OCI-LY3 (cell line): ENCODE results near the gene BCKDK.
"Not testable (repeated sequence)": the region's sequence is repeated elsewhere in the genome, so short reads cannot be mapped to it uniquely, and the experiment has no call there.

Experiments
- H2AFZ ChIP-seq: fragments of 200-600, 300-600 bp; shearing (Covaris generic); 2 replicates; pipeline ENCODE4 v1.6.0; 2014; ENCODE audit warnings: antibody characterized with exemption, low read depth, low read length
- H3K27ac ChIP-seq: fragments of 200-600, 300-600 bp; sonication (generic); 2 replicates; pipeline ENCODE4 v1.5.1; 2014; ENCODE audit warnings: mild to moderate bottlenecking, low read length, moderate library complexity, mixed read lengths
- H3K27me3 ChIP-seq: fragments of 200-600, 300-600 bp; sonication (generic); 2 replicates; pipeline ENCODE4 v1.6.1; 2014; ENCODE audit warnings: low read depth, low read length, mixed read lengths
- H3K36me3 ChIP-seq: fragments of 200-600, 300-600 bp; sonication (generic); replicated peaks from 2 replicates; pipeline ENCODE3; 2014; ENCODE audit warnings: low read depth, low read length, mixed read lengths
- H3K4me1 ChIP-seq: fragments of 300-600, 200-600 bp; sonication (generic); 2 replicates; pipeline ENCODE4 v1.6.1; 2014; ENCODE audit warnings: low read length, mixed read lengths
- H3K4me2 ChIP-seq: fragments of 200-600, 300-600 bp; sonication (generic); 2 replicates; pipeline ENCODE4 v1.6.1; 2014; ENCODE audit warnings: low read length, mixed read lengths
- H3K4me3 ChIP-seq: fragments of 300-600, 200-600 bp; sonication (generic); 2 replicates; pipeline ENCODE4 v1.5.1; 2014; ENCODE audit warnings: antibody characterized with exemption, mild to moderate bottlenecking, low read length, moderate library complexity
- H3K79me2 ChIP-seq: fragments of 300-600, 200-600 bp; shearing (Covaris generic); 2 replicates; pipeline ENCODE4 v1.6.1; 2014; ENCODE audit warnings: mild to moderate bottlenecking, low read length, mixed read lengths
- H3K9ac ChIP-seq: fragments of 300-600, 200-600 bp; shearing (Covaris generic); 2 replicates; pipeline ENCODE4 v1.6.0; 2014; ENCODE audit warnings: mild to moderate bottlenecking, low read length, moderate library complexity
- H3K9me3 ChIP-seq: fragments of 200-600, 300-600 bp; shearing (Covaris generic); 2 replicates; pipeline ENCODE4 v1.6.1; 2014; ENCODE audit warnings: low read length, mixed read lengths; ENCODE audit not compliant: insufficient read depth
- H4K20me1 ChIP-seq: fragments of 200-600, 300-600 bp; sonication (generic); 2 replicates; pipeline ENCODE4 v1.6.1; 2016; ENCODE audit warnings: low read length, mixed read lengths; ENCODE audit not compliant: insufficient read depth
- EZH2phosphoT487 ChIP-seq: fragments of 200-600 bp; shearing (Covaris generic); IDR thresholded peaks from 2 replicates; pipeline ENCODE4 v1.6.1; 2018; ENCODE audit warnings: antibody characterized with exemption, mixed run types, low read depth
- TF ChIP-seq, protein P1 (sequence below): fragments of 200-600, 300-600 bp; sonication (generic); IDR thresholded peaks from 2 replicates; pipeline ENCODE4 v1.5.1; 2014; ENCODE audit warnings: antibody characterized with exemption, low read length, low read depth

Gene BCKDK

DNA sequence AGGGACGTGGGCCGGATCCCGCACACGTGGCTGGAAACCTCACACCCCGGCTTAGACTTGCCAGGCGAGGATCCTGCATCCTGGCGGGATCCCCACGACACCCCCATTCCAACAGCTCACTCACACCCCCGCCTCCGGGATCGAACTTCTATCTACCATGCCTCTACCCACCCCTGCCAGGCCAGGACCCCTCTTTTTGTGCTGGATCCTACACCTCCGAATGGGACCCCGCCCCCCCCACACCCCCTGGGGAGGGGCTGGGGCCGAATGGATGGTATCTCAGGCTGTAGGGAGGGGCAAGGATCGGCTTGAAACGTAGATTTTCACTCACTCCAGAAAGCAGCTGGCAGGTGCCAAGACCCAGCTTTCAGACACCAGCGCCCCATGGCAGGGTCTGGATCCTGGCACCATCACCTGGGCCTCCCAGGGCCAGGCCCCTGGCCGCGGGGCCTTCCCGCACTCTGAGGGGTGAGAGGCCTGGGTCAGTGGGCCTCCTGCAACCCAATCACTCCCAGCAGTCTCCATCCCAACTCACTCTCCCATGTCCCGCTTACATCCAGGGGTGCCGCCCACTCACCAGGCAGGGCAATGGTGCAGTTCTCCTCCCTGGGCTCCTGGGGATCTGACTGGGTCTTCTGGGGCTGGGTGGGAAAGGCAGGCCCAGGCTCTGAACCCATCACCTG is 35.0 kb downstream of the BCKDK start:
- Histone ChIP-seq H3K4me3 (peak overlapping the region; percentile 78), H3K79me2 (no peaks in the 10 kb centered on the region), H3K9ac (peak overlapping the region; percentile 63), H3K27me3 (peaks cover 7% of the 10 kb centered on the region), H3K4me2 (peak overlapping the region; percentile 87), H3K4me1 (peaks cover 12% of the 10 kb centered on the region), H3K9me3 (no peaks in the 10 kb centered on the region), H4K20me1 (no peaks in the 10 kb centered on the region), H3K27ac (no peak overlapping the region; the same call in 1 of the 2 replicates), H2AFZ (0 out of 2 replicates have a peak overlapping the region, but pooled peaks have one; percentile 71), H3K36me3 (no peaks in the 10 kb centered on the region)
- TF ChIP-seq EZH2phosphoT487: no peak
- TF ChIP-seq, protein P1, sequence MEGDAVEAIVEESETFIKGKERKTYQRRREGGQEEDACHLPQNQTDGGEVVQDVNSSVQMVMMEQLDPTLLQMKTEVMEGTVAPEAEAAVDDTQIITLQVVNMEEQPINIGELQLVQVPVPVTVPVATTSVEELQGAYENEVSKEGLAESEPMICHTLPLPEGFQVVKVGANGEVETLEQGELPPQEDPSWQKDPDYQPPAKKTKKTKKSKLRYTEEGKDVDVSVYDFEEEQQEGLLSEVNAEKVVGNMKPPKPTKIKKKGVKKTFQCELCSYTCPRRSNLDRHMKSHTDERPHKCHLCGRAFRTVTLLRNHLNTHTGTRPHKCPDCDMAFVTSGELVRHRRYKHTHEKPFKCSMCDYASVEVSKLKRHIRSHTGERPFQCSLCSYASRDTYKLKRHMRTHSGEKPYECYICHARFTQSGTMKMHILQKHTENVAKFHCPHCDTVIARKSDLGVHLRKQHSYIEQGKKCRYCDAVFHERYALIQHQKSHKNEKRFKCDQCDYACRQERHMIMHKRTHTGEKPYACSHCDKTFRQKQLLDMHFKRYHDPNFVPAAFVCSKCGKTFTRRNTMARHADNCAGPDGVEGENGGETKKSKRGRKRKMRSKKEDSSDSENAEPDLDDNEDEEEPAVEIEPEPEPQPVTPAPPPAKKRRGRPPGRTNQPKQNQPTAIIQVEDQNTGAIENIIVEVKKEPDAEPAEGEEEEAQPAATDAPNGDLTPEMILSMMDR: no peak

DNA sequence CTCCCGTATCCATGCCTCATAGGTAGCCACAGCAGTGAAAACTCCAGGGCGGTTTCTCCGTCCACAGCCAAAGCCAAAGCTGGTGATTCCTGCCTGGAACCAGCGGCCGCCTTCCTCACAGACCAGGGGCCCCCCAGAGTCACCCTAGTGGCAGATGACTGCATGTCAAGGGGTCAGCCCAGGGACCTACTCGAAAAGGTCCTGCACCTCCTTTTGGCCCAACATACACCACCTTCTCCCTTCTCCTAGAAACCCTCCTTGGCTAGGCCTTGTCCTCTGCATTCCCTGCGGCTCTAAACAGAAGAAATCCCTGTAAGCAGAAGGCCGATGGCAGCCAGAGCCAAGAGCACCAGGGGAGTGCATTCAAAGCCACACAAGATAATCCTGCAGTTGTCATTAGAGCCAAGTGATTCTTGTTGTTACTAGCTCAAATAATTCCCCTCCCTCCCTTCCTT is 35.5 kb downstream of the BCKDK start:
- no peak overlapping the region for H3K4me2 ChIP-seq
- H3K4me1 ChIP-seq: peaks cover 12% of the 10 kb centered on the region
- H3K4me3 ChIP-seq: no peak overlapping the region
- H3K79me2 ChIP-seq: no peaks in the 10 kb centered on the region
- H3K36me3 ChIP-seq: no peaks in the 10 kb centered on the region
- TF ChIP-seq, protein P1: no peak
- TF ChIP-seq EZH2phosphoT487: no peak
- H3K27me3 ChIP-seq: peaks cover 7% of the 10 kb centered on the region
- H4K20me1 ChIP-seq: no peaks in the 10 kb centered on the region
- no peak overlapping the region for H3K27ac ChIP-seq
- no peaks in the 10 kb centered on the region for H3K9me3 ChIP-seq
- H2AFZ ChIP-seq: no peak overlapping the region
- H3K9ac ChIP-seq: no peak overlapping the region

DNA sequence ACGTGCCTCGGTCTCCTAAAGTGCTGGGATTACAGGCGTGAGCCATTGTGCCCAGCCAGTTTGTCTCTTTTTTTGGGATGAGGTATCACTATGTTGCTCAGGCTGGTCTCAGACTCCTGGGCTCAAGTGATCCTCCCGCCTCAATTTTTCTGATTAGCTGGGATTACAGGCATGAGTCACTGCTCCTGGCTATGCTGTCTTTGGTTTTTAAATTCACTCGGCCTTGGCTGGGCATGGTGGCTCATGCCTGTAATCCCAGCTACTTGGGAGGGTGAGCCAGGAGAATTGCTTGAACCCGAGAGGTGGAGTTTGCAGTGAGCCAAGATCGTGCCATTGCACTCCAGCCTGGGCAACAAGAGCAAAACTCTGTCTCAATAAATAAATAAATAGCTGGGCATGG is 36.2 kb downstream of the BCKDK start:
- H3K27me3 ChIP-seq, H4K20me1 ChIP-seq, H3K9me3 ChIP-seq, H3K36me3 ChIP-seq, H3K27ac ChIP-seq, H3K79me2 ChIP-seq, H3K4me3 ChIP-seq, H3K4me2 ChIP-seq, H3K9ac ChIP-seq, H2AFZ ChIP-seq: not testable (repeated sequence)
- H3K4me1 ChIP-seq: peaks cover 12% of the 10 kb centered on the region

DNA sequence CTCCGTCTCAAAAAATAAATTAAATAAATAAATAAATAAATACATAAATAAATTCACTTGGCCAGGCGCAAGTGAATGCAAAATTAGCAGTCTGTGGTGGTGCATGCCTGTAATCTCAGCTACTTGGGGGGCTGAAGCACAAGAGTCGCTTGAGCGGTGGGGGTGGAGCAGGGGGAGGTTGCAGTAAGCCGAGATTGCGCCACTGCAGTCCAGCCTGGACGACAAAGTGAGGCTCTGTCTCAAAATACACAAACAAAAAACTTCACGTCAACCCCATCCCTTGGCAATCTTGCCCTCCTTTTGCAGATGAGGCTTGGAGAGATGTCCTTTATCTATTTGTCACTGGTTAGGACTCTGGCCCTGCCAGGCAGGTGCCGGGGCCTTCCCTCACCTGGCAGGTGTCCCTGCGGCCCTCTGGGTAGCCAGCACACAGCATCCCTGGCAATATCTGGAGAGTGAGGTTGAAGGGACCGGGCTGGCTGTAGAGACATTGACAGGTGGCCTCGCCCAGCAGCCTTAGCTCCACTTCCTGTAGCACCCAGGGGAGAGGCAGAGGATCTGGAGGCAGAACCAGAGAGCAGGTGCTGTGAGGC is 37.3 kb downstream of the BCKDK start:
- Histone ChIP-seq H3K9me3 (no peaks in the 10 kb centered on the region), H3K36me3 (no peaks in the 10 kb centered on the region), H4K20me1 (no peaks in the 10 kb centered on the region), H3K4me2 (no peak overlapping the region), H3K4me1 (peaks cover 12% of the 10 kb centered on the region), H3K27ac (no peak overlapping the region), H3K4me3 (no peak overlapping the region), H3K79me2 (no peaks in the 10 kb centered on the region), H3K27me3 (peaks cover 7% of the 10 kb centered on the region), H2AFZ (no peak overlapping the region), H3K9ac (no peak overlapping the region)
- TF ChIP-seq EZH2phosphoT487: no peak
- TF ChIP-seq, protein P1: no peak
